H1 (cell line): ENCODE data around the gene CXCR5. TPM values are rescaled to one million over a fixed set of nuclear protein-coding genes. Genes with fewer than 3 reads are reported as not detected.

Experiments
- CTCF ChIA-PET: fragments of 300-600 bp; sonication (Branson Sonifier 250); formaldehyde crosslinking; loops from one replicate; lab custom pipeline; 2021; ENCODE audit not compliant: partially characterized antibody; lab: Charles Lee
- POLR2A ChIA-PET: fragments of 300-600 bp; sonication (Branson Sonifier 250); formaldehyde crosslinking; loops from one replicate; lab custom pipeline; 2021; ENCODE audit warnings: inconsistent platforms; ENCODE audit not compliant: partially characterized antibody; lab: Charles Lee
- DNase-seq, 2 experiments: peaks; one replicate each; pipeline versions ENCODE4 v3.0.0 to v3.0.0-alpha.2; 2010 to 2022; ENCODE audit warnings: low spot score in 2 of 2, low read depth in 1 of 2, mixed read lengths in 1 of 2
- FAIRE-seq: peaks from 2 replicates; lab custom pipeline; 2011; peaks lifted over from hg19 to GRCh38; lab: Jason Lieb, UNC
- H2AFZ ChIP-seq: 2 replicates; pipeline ENCODE4 v1.8.1; 2012; ENCODE audit warnings: low read length, inconsistent platforms
- H2AK5ac ChIP-seq: 2 replicates; pipeline ENCODE4 v1.6.1; 2013; ENCODE audit warnings: low read depth, low read length
- H2BK120ac ChIP-seq: replicated peaks from 2 replicates; pipeline ENCODE3; 2013; ENCODE audit warnings: low read depth, low read length, inconsistent platforms
- H2BK12ac ChIP-seq: 2 replicates; pipeline ENCODE4 v1.6.1; 2013; ENCODE audit warnings: low read depth, low read length
- H2BK15ac ChIP-seq: 2 replicates; pipeline ENCODE4 v1.6.1; 2013; ENCODE audit warnings: low read length
- H2BK20ac ChIP-seq: 2 replicates; pipeline ENCODE4 v1.6.1; 2013; ENCODE audit warnings: low read length
- H2BK5ac ChIP-seq: 2 replicates; pipeline ENCODE4 v1.6.1; 2013; ENCODE audit warnings: low read depth, low read length
- H3K14ac ChIP-seq: 2 replicates; pipeline ENCODE4 v1.6.1; 2013; ENCODE audit warnings: inconsistent platforms; ENCODE audit not compliant: insufficient read length
- H3K18ac ChIP-seq: 2 replicates; pipeline ENCODE4 v1.6.1; 2013; ENCODE audit warnings: low read length; ENCODE audit errors: extremely low read depth
- H3K23ac ChIP-seq: 2 replicates; pipeline ENCODE4 v1.6.1; 2013; ENCODE audit warnings: inconsistent platforms; ENCODE audit not compliant: insufficient read length
- H3K23me2 ChIP-seq: 2 replicates; pipeline ENCODE4 v1.6.1; 2013; ENCODE audit warnings: low read depth, low read length
- H3K27ac ChIP-seq: 2 replicates; pipeline ENCODE4 v1.6.1; 2011; ENCODE audit warnings: low read depth, low read length, inconsistent platforms
- H3K27me3 ChIP-seq, 4 experiments: replicated peaks in 1 of 4; 1 replicate in 1 of 4; 2 replicates in 3 of 4; pipeline versions ENCODE4 v1.6.1 to v1.8.1; 2011 to 2013; ENCODE audit warnings: low read length in 3 of 4, mild to moderate bottlenecking in 3 of 4, inconsistent platforms in 2 of 4, mixed read lengths in 2 of 4, moderate library complexity in 1 of 4; ENCODE audit not compliant: control insufficient read depth in 3 of 4, insufficient read depth in 3 of 4; ENCODE audit errors: extremely low read depth in 1 of 4
- H3K36me3 ChIP-seq, 4 experiments: 2 replicates each; pipeline versions ENCODE4 v1.6.1 to v1.8.1; 2011 to 2013; ENCODE audit warnings: mild to moderate bottlenecking in 4 of 4, low read length in 3 of 4, moderate library complexity in 2 of 4, control low read depth in 1 of 4, inconsistent platforms in 1 of 4; ENCODE audit not compliant: insufficient read depth in 4 of 4, control insufficient read depth in 2 of 4
- H3K4ac ChIP-seq: replicated peaks from 2 replicates; pipeline ENCODE3; 2013; ENCODE audit warnings: low read length, low read depth, mixed read lengths, inconsistent platforms; ENCODE audit not compliant: insufficient read length
- H3K4me1 ChIP-seq, 4 experiments: replicated peaks in 1 of 4; 1 replicate in 1 of 4; 2 replicates in 3 of 4; pipeline versions ENCODE4 v1.6.1 to v1.8.1; 2011 to 2013; ENCODE audit warnings: low read length in 3 of 4, inconsistent platforms in 2 of 4, mixed read lengths in 1 of 4; ENCODE audit not compliant: insufficient read depth in 4 of 4, control insufficient read depth in 3 of 4
- H3K4me2 ChIP-seq, 2 experiments: 2 replicates each; pipeline versions ENCODE4 v1.6.1 to v1.8.1; 2011 to 2013; ENCODE audit warnings: low read depth in 2 of 2, low read length in 2 of 2, control low read depth in 1 of 2, inconsistent platforms in 1 of 2, mild to moderate bottlenecking in 1 of 2; ENCODE audit not compliant: insufficient read depth in 1 of 2
- H3K4me3 ChIP-seq, 4 experiments: fragments of 200-600, 300-600 bp in 1 of 4; sonication (generic), shearing (Covaris generic), sonication (Bioruptor Twin) in 1 of 4; 2 replicates each; pipeline versions ENCODE4 v1.5.1 to v1.8.1; 2011 to 2016; ENCODE audit warnings: low read length in 4 of 4, low read depth in 3 of 4, control low read depth in 2 of 4, inconsistent platforms in 2 of 4, mild to moderate bottlenecking in 2 of 4, mixed read lengths in 1 of 4, moderate library complexity in 1 of 4; ENCODE audit not compliant: insufficient read depth in 2 of 4; ENCODE audit errors: extremely low read depth in 1 of 4
- H3K56ac ChIP-seq: replicated peaks from 2 replicates; pipeline ENCODE3; 2013; ENCODE audit warnings: low read depth, mild to moderate bottlenecking, mixed read lengths, low read length, inconsistent platforms; ENCODE audit not compliant: insufficient read length
- H3K79me1 ChIP-seq: 2 replicates; pipeline ENCODE4 v1.6.1; 2013; ENCODE audit warnings: low read depth, low read length, control low read depth
- H3K79me2 ChIP-seq, 2 experiments: 2 replicates each; pipeline versions ENCODE4 v1.6.1 to v1.8.1; 2012 to 2013; ENCODE audit warnings: low read length in 2 of 2, mild to moderate bottlenecking in 2 of 2, inconsistent platforms in 1 of 2; ENCODE audit not compliant: insufficient read depth in 2 of 2, control insufficient read depth in 1 of 2
- H3K9ac ChIP-seq, 4 experiments: replicated peaks in 1 of 4; 1 replicate in 1 of 4; 2 replicates in 3 of 4; pipeline versions ENCODE4 v1.6.1 to v1.8.1; 2011 to 2013; ENCODE audit warnings: low read depth in 3 of 4, low read length in 3 of 4, control low read depth in 2 of 4, mild to moderate bottlenecking in 2 of 4, moderate library complexity in 2 of 4, inconsistent platforms in 1 of 4; ENCODE audit errors: extremely low read depth in 1 of 4
- H3K9me3 ChIP-seq, 2 experiments: 2 replicates each; pipeline versions ENCODE4 v1.6.1 to v1.8.1; 2012 to 2013; ENCODE audit warnings: mild to moderate bottlenecking in 2 of 2, moderate library complexity in 2 of 2, control low read depth in 1 of 2, inconsistent platforms in 1 of 2, low read depth in 1 of 2, low read length in 1 of 2, mixed read lengths in 1 of 2; ENCODE audit not compliant: insufficient read depth in 2 of 2
- H4K20me1 ChIP-seq, 2 experiments: replicated peaks in 1 of 2; 2 replicates each; pipeline versions ENCODE3 to v1.8.1; 2011 to 2013; ENCODE audit warnings: inconsistent platforms in 2 of 2, low read length in 2 of 2, mild to moderate bottlenecking in 1 of 2; ENCODE audit not compliant: insufficient read depth in 2 of 2, control insufficient read depth in 1 of 2
- H4K5ac ChIP-seq: 2 replicates; pipeline ENCODE4 v1.6.1; 2013; ENCODE audit warnings: low read length, low read depth, mixed read lengths, inconsistent platforms; ENCODE audit not compliant: insufficient read length
- H4K8ac ChIP-seq: 2 replicates; pipeline ENCODE4 v1.8.0; 2013; ENCODE audit warnings: mild to moderate bottlenecking, moderate library complexity, low read length, inconsistent platforms; ENCODE audit not compliant: insufficient read depth; ENCODE audit errors: extremely low read depth
- H4K91ac ChIP-seq: replicated peaks from 2 replicates; pipeline ENCODE3; 2013; ENCODE audit warnings: low read length, mixed read lengths, inconsistent platforms; ENCODE audit not compliant: insufficient read length
- CHD2 ChIP-seq: IDR thresholded peaks from 2 replicates; pipeline ENCODE4 v1.6.1; 2012; ENCODE audit warnings: low read length, improper control_type of control experiment
- CTBP2 ChIP-seq: IDR thresholded peaks from 2 replicates; pipeline ENCODE4 v1.7.0; 2011; ENCODE audit warnings: borderline replicate concordance, mild to moderate bottlenecking, moderate library complexity, mixed read lengths, low read length; ENCODE audit not compliant: insufficient read depth, insufficient read length
- KDM4A ChIP-seq: IDR thresholded peaks from one replicate; pipeline ENCODE4 v1.7.1; 2012; ENCODE audit warnings: low read depth, mild to moderate bottlenecking, moderate library complexity, low read length, inconsistent platforms; ENCODE audit not compliant: severe bottlenecking
- POLR2AphosphoS5 ChIP-seq: IDR thresholded peaks from 2 replicates; pipeline ENCODE4 v1.6.1; 2011; ENCODE audit warnings: low read depth, low read length
- RAD21 ChIP-seq, 2 experiments: IDR thresholded peaks in 1 of 2; conservative IDR thresholded peaks in 1 of 2; 2 replicates each; pipeline ENCODE4 v1.6.1; 2011; ENCODE audit warnings: low read depth in 2 of 2, low read length in 2 of 2, improper control_type of control experiment in 1 of 2, inconsistent platforms in 1 of 2, mild to moderate bottlenecking in 1 of 2, moderate library complexity in 1 of 2
- SIRT6 ChIP-seq: IDR thresholded peaks from one replicate; pipeline ENCODE4 v1.7.1; 2012; ENCODE audit warnings: low read length, inconsistent platforms
- TCF12 ChIP-seq: IDR thresholded peaks from 2 replicates; pipeline ENCODE4 v1.6.1; 2011; ENCODE audit warnings: low read depth, mild to moderate bottlenecking, low read length
- WGBS, 2 experiments: shearing (Covaris generic) in 1 of 2; methylation state at CpG; one replicate each; pipeline versions ENCODE4 v1.1.6 to v1.1.7; 2013 to 2015; ENCODE audit warnings: low lambda C conversion rate in 2 of 2, mixed read lengths in 2 of 2, inconsistent platforms in 1 of 2, low coverage in 1 of 2, missing lambda C conversion rate in 1 of 2; ENCODE audit not compliant: insufficient replicate concordance in 2 of 2, insufficient coverage in 1 of 2, insufficient read length in 1 of 2; ENCODE audit errors: extremely low coverage in 1 of 2, missing lambda C conversion rate in 1 of 2; 5-methylcytosine and 5-hydroxymethylcytosine counted together
- polyA plus RNA-seq, 7 experiments: library from polyadenylated mRNA; depleted of rRNA in 3 of 7; stranded (reverse) in 5 of 7; unstranded in 2 of 7; fragments of >200 nt in 5 of 7; fragments of 200-250 nt in 2 of 7; gene quantifications; 1 replicate in 5 of 7; 2 replicates in 1 of 7; 4 replicates in 1 of 7; pipeline versions ENCODE4 v1.2.1 to v1.2.3, GENCODE V29; 2011 to 2013; ENCODE audit warnings: missing spikeins in 2 of 7, mixed read lengths in 2 of 7
- total RNA-seq: library from RNA; stranded (reverse); fragmentation: NEBNext Ultra II Directional; extraction: Animal tissue kit (Norgen Biotek cat#: 25700); gene quantifications from 2 replicates; pipeline ENCODE4 v1.2.1, GENCODE V29; 2021

Gene CXCR5
- total and polyA plus RNA-seq, 2 of the 8 experiments (the other 6 are each of a cell fraction or from before 2014, with no cell fraction given) = not detected

DNA sequence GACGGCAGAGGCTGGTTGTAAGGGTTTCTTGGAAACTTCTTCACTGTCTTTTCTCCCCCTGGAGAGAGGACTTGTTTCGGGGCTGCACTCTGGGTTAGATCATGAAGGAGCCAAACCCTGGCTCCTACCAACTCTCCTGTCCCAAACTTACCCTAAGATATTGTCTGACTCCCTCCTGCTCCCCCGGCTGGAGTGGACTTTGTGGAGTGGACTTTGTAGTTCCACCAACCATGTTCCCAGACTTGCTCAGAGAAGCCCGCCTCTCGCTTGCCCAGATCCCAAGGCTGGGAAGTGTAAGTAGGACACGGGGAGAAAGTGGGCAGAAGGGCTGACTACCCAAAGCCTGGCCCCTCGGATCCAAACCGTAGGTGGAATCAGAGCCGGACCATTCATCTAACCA lies 1.2 kb downstream of the CXCR5 start:
- no peaks in the 10 kb centered on the region for H3K79me2 ChIP-seq
- no peak overlapping the region for H3K4me3 ChIP-seq
- no peaks in the 10 kb centered on the region for H3K36me3 ChIP-seq
- 90% methylated on average over 9 of the region's 9 CpGs; no CpG with 5 or more reads in 1 of the 2 experiments for WGBS, 2 experiments
- H3K18ac ChIP-seq = no peak overlapping the region
- H4K5ac ChIP-seq = no peak overlapping the region
- no peak overlapping the region for H3K56ac ChIP-seq
- H3K27me3 ChIP-seq = no peaks in the 10 kb centered on the region; a peak in 2 of 7 replicates
- H2AFZ ChIP-seq = no peak overlapping the region
- ChIA-PET CTCF (interaction anchor here (0.6 to 3.3 kb wide), 7 partner anchors 10 to 94 kb away, joined by 3 to 16 read pairs (median 3); partner anchors contain the start of gene DDX6), POLR2A (interaction anchor here (1.2 to 5.6 kb wide), 3 partner anchors 10 to 92 kb away, joined by 4 to 33 read pairs (median 14); no protein-coding TSS in a partner anchor)
- no peak for TF ChIP-seq KDM4A
- no peak for TF ChIP-seq SIRT6
- no peak for TF ChIP-seq TCF12
- TF ChIP-seq CTBP2 = no peak
- no peak for TF ChIP-seq RAD21 (IDR thresholded peaks at IDR 0.05 in 1 of 2, conservative IDR thresholded peaks at IDR 0.05 in 1 of 2; ENCODE audit: low read depth in 2 of 2, low read length in 2 of 2)
- TF ChIP-seq POLR2AphosphoS5 = no peak
- TF ChIP-seq CHD2 = no peak
- no peak overlapping the region for H3K23ac ChIP-seq
- no peak overlapping the region for H2AK5ac ChIP-seq
- no peak overlapping the region for H4K8ac ChIP-seq
- no peaks in the 10 kb centered on the region for H3K23me2 ChIP-seq
- H3K27ac ChIP-seq = no peak overlapping the region
- H3K9ac ChIP-seq = no peak overlapping the region
- H3K4me2 ChIP-seq = no peak overlapping the region
- H2BK12ac ChIP-seq = no peak overlapping the region
- H3K14ac ChIP-seq = no peak overlapping the region
- DNase-seq (no peak), FAIRE-seq (no peak)
- H3K79me1 ChIP-seq = no peaks in the 10 kb centered on the region
- H3K4ac ChIP-seq = no peak overlapping the region
- peaks cover 0 to 14% (median 9%) of the 10 kb centered on the region in 4 experiments; a peak in 6 of 7 replicates for H3K4me1 ChIP-seq
- H2BK5ac ChIP-seq = no peak overlapping the region
- H2BK120ac ChIP-seq = no peak overlapping the region
- H4K20me1 ChIP-seq = peaks cover 0 to 2% of the 10 kb centered on the region in 2 experiments
- H3K9me3 ChIP-seq = no peaks in the 10 kb centered on the region
- H2BK20ac ChIP-seq = no peak overlapping the region
- H4K91ac ChIP-seq = no peak overlapping the region
- no peak overlapping the region for H2BK15ac ChIP-seq
